ENCODE data around the gene ZNF385A. TPM values are rescaled to one million over a fixed set of nuclear protein-coding genes. Genes with fewer than 3 reads are reported as not detected.

The ZNF385A gene
- total and polyA plus RNA-seq, 11 donors: 3.6 to 22.7 (median 6.1) TPM

- WGBS, 4 donors: 7 to 11% (median 9%) methylated on average over 19 of the region's 19 CpGs
- peak; percentile 80 to 90 (median 83) for ATAC-seq
- intact Hi-C loops (cut with DNase I): loop anchor here in 2 of 10 donors (1.0 to 10.0 kb wide), 2 partner anchors 9 to 375 kb away; partner anchors contain the start of genes HOXC8 (in 1 of the 2) and HOXC9 (in 1 of the 2)
Observed at GRCh38 chr12:54379398-54380201, 4.9 kb downstream of the ZNF385A start.

GRCh38 chr12:54378796-54379397 is 5.6 kb downstream of the ZNF385A start:
- TF ChIP-seq CTCF (IDR thresholded peaks at IDR 0.05) (no peak), POLR2A (IDR thresholded peaks at IDR 0.05) (peak in 1 of 2 donors; percentile 29)
- Histone ChIP-seq H3K27me3 (no peaks in the 10 kb centered on the region), H3K4me1 (peaks cover 0 to 65% (median 22%) of the 10 kb centered on the region in 12 donors), H3K9me3 (no peaks in the 10 kb centered on the region), H3K27ac (peak overlapping the region in 11 of 12 donors; percentile 49 to 84 (median 80)), H3K4me3 (peak overlapping the region; percentile 9 to 75 (median 52)), H3K36me3 (no peaks in the 10 kb centered on the region)
- DNase-seq: peak; percentile 77 to 84 (median 79)
- peak; percentile 74 to 89 (median 84) for ATAC-seq
- WGBS, 4 donors: 3 to 15% (median 4%) methylated on average over 19 to 49 of the region's 49 CpGs
- intact Hi-C loops (cut with DNase I): loop anchor here in 2 of 10 donors (1.0 to 10.0 kb wide), 2 partner anchors 9 to 374 kb away; partner anchors contain the start of genes HOXC8 (in 1 of the 2) and HOXC9 (in 1 of the 2)

More at GRCh38 chr12:54379398-54380201, 4.9 kb downstream of the ZNF385A start:
- Histone ChIP-seq H3K27me3 (no peaks in the 10 kb centered on the region), H3K4me3 (peak overlapping the region in 11 of 12 donors; percentile 10 to 75 (median 54)), H3K36me3 (no peaks in the 10 kb centered on the region), H3K4me1 (peaks cover 0 to 63% (median 19%) of the 10 kb centered on the region in 12 donors), H3K9me3 (no peaks in the 10 kb centered on the region), H3K27ac (peak overlapping the region in 11 of 12 donors; percentile 49 to 84 (median 80))
- TF ChIP-seq CTCF (IDR thresholded peaks at IDR 0.05): peak in 11 of 12 donors; percentile 100
- peak in 1 of 2 donors; percentile 9 for TF ChIP-seq POLR2A (IDR thresholded peaks at IDR 0.05)
- peak; percentile 92 to 96 (median 93) for DNase-seq

- Histone ChIP-seq H3K27ac (peak overlapping the region in 5 of 12 donors; percentile 22 to 82 (median 69)), H3K4me1 (peaks cover 0 to 64% (median 23%) of the 10 kb centered on the region in 12 donors), H3K4me3 (peak overlapping the region in 11 of 12 donors; percentile 9 to 75 (median 54)), H3K36me3 (no peaks in the 10 kb centered on the region), H3K27me3 (no peaks in the 10 kb centered on the region), H3K9me3 (no peaks in the 10 kb centered on the region)
- no peak for TF ChIP-seq POLR2A (IDR thresholded peaks at IDR 0.05)
- no peak for TF ChIP-seq CTCF (IDR thresholded peaks at IDR 0.05)
- ATAC-seq (no peak), DNase-seq (peak in 1 of 5 donors; percentile 54)
- 81 to 88% (median 84%) methylated on average over 4 to 6 of the region's 6 CpGs for WGBS, 4 donors
- intact Hi-C loops (cut with DNase I): loop anchor here in 1 of 10 donors (10.0 kb wide), 1 partner anchor 373 kb away; the partner anchor contains the start of genes HOXC8 and HOXC9
Observed at GRCh38 chr12:54377797-54378515, 6.6 kb downstream of the ZNF385A start.

Data from heart left ventricle (tissue), 16 donors.